ENCODE data around the gene IKBKG.
"Not testable (repeated sequence)": the region's sequence is repeated elsewhere in the genome, so short reads cannot be mapped to it uniquely, and the experiment has no call there.

The IKBKG gene

GRCh38 chrX:154547245-154548027 lies at the start of gene IKBKG:
Gene IKBKG (plus strand): TSS chrX:154547620. CDS start chrX:154552003, 4,383 bp downstream.
- H3K27me3 ChIP-seq (replicated peaks; ENCODE audit: control insufficient read depth, insufficient read depth, low read length): no peaks in the 10 kb centered on the region
- H3K36me3 ChIP-seq (ENCODE audit: control insufficient read depth, insufficient read depth, low read length, severe bottlenecking): peaks cover 10% of the 10 kb centered on the region
- H3K9me3 ChIP-seq (ENCODE audit: control insufficient read depth, low read length): peaks cover 4% of the 10 kb centered on the region
- H3K4me3 ChIP-seq (ENCODE audit: low read length): peak within 1 kb of the TSS; percentile 86
- DNase-seq (ENCODE audit: low read depth): peak; percentile 92
- peaks cover 35% of the 10 kb centered on the region for H3K4me1 ChIP-seq (ENCODE audit: control insufficient read depth, insufficient read depth, low read length)
- H3K9ac ChIP-seq (ENCODE audit: low read length): peak within 1 kb of the TSS; percentile 92

GRCh38 chrX:154501423-154501822 lies 46.0 kb upstream of the IKBKG start:
- not testable (repeated sequence) for H3K27me3 ChIP-seq (replicated peaks; ENCODE audit: control insufficient read depth, insufficient read depth, low read length); H3K4me3 ChIP-seq (ENCODE audit: low read length); H3K9me3 ChIP-seq (ENCODE audit: control insufficient read depth, low read length); DNase-seq (ENCODE audit: low read depth); H3K36me3 ChIP-seq (ENCODE audit: control insufficient read depth, insufficient read depth, low read length, severe bottlenecking); H3K9ac ChIP-seq (ENCODE audit: low read length)
- H3K4me1 ChIP-seq (ENCODE audit: control insufficient read depth, insufficient read depth, low read length): peaks cover 15% of the 10 kb centered on the region

- H3K27me3 ChIP-seq (replicated peaks; ENCODE audit: control insufficient read depth, insufficient read depth, low read length): no peaks in the 10 kb centered on the region
- H3K9ac ChIP-seq (ENCODE audit: low read length): no peak overlapping the region
- H3K9me3 ChIP-seq (ENCODE audit: control insufficient read depth, low read length): no peaks in the 10 kb centered on the region
- no peak overlapping the region for H3K4me3 ChIP-seq (ENCODE audit: low read length)
- peaks cover 16% of the 10 kb centered on the region for H3K4me1 ChIP-seq (ENCODE audit: control insufficient read depth, insufficient read depth, low read length)
- no peaks in the 10 kb centered on the region for H3K36me3 ChIP-seq (ENCODE audit: control insufficient read depth, insufficient read depth, low read length, severe bottlenecking)
- no peak for DNase-seq (ENCODE audit: low read depth)
Observed at GRCh38 chrX:154502098-154502497, 45.3 kb upstream of the IKBKG start.

- no peaks in the 10 kb centered on the region for H3K27me3 ChIP-seq (replicated peaks; ENCODE audit: control insufficient read depth, insufficient read depth, low read length)
- H3K36me3 ChIP-seq (ENCODE audit: control insufficient read depth, insufficient read depth, low read length, severe bottlenecking): no peaks in the 10 kb centered on the region
- no peak overlapping the region for H3K4me3 ChIP-seq (ENCODE audit: low read length)
- DNase-seq (ENCODE audit: low read depth): no peak
- H3K9ac ChIP-seq (ENCODE audit: low read length): no peak overlapping the region
- peaks cover 16% of the 10 kb centered on the region for H3K4me1 ChIP-seq (ENCODE audit: control insufficient read depth, insufficient read depth, low read length)
- no peaks in the 10 kb centered on the region for H3K9me3 ChIP-seq (ENCODE audit: control insufficient read depth, low read length)
Observed at GRCh38 chrX:154502989-154503388, 44.4 kb upstream of the IKBKG start.

- Histone ChIP-seq H3K4me3 (ENCODE audit: low read length) (no peak overlapping the region), H3K36me3 (ENCODE audit: control insufficient read depth, insufficient read depth, low read length, severe bottlenecking) (peaks cover 11% of the 10 kb centered on the region), H3K9me3 (ENCODE audit: control insufficient read depth, low read length) (peaks cover 7% of the 10 kb centered on the region), H3K27me3 (replicated peaks; ENCODE audit: control insufficient read depth, insufficient read depth, low read length) (no peaks in the 10 kb centered on the region), H3K4me1 (ENCODE audit: control insufficient read depth, insufficient read depth, low read length) (peaks cover 16% of the 10 kb centered on the region), H3K9ac (ENCODE audit: low read length) (peak overlapping the region; percentile 62)
- DNase-seq (ENCODE audit: low read depth): peak; percentile 39
Observed at GRCh38 chrX:154505734-154506133, 41.7 kb upstream of the IKBKG start.

GRCh38 chrX:154506483-154507332 lies 40.7 kb upstream of the IKBKG start:
- Histone ChIP-seq H3K9ac (ENCODE audit: low read length) (peak overlapping the region; percentile 62), H3K27me3 (replicated peaks; ENCODE audit: control insufficient read depth, insufficient read depth, low read length) (no peaks in the 10 kb centered on the region), H3K4me3 (ENCODE audit: low read length) (no peak overlapping the region), H3K36me3 (ENCODE audit: control insufficient read depth, insufficient read depth, low read length, severe bottlenecking) (peaks cover 11% of the 10 kb centered on the region), H3K9me3 (ENCODE audit: control insufficient read depth, low read length) (peaks cover 7% of the 10 kb centered on the region), H3K4me1 (ENCODE audit: control insufficient read depth, insufficient read depth, low read length) (peaks cover 16% of the 10 kb centered on the region)
- no peak for DNase-seq (ENCODE audit: low read depth)

- Histone ChIP-seq H3K36me3 (ENCODE audit: control insufficient read depth, insufficient read depth, low read length, severe bottlenecking) (peaks cover 11% of the 10 kb centered on the region), H3K27me3 (replicated peaks; ENCODE audit: control insufficient read depth, insufficient read depth, low read length) (no peaks in the 10 kb centered on the region), H3K9me3 (ENCODE audit: control insufficient read depth, low read length) (peaks cover 7% of the 10 kb centered on the region), H3K9ac (ENCODE audit: low read length) (no peak overlapping the region), H3K4me1 (ENCODE audit: control insufficient read depth, insufficient read depth, low read length) (peaks cover 16% of the 10 kb centered on the region), H3K4me3 (ENCODE audit: low read length) (no peak overlapping the region)
- no peak for DNase-seq (ENCODE audit: low read depth)
Observed at GRCh38 chrX:154507673-154508383, 39.6 kb upstream of the IKBKG start.

GRCh38 chrX:154508384-154508745 lies 39.1 kb upstream of the IKBKG start:
- Histone ChIP-seq H3K36me3 (ENCODE audit: control insufficient read depth, insufficient read depth, low read length, severe bottlenecking) (peaks cover 11% of the 10 kb centered on the region), H3K27me3 (replicated peaks; ENCODE audit: control insufficient read depth, insufficient read depth, low read length) (no peaks in the 10 kb centered on the region), H3K9me3 (ENCODE audit: control insufficient read depth, low read length) (peaks cover 7% of the 10 kb centered on the region), H3K4me1 (ENCODE audit: control insufficient read depth, insufficient read depth, low read length) (peaks cover 16% of the 10 kb centered on the region), H3K9ac (ENCODE audit: low read length) (no peak overlapping the region), H3K4me3 (ENCODE audit: low read length) (no peak overlapping the region)
- DNase-seq (ENCODE audit: low read depth): no peak

- H3K36me3 ChIP-seq (ENCODE audit: control insufficient read depth, insufficient read depth, low read length, severe bottlenecking): peaks cover 11% of the 10 kb centered on the region
- no peak for DNase-seq (ENCODE audit: low read depth)
- H3K9me3 ChIP-seq (ENCODE audit: control insufficient read depth, low read length): peaks cover 7% of the 10 kb centered on the region
- no peaks in the 10 kb centered on the region for H3K27me3 ChIP-seq (replicated peaks; ENCODE audit: control insufficient read depth, insufficient read depth, low read length)
- no peak overlapping the region for H3K4me3 ChIP-seq (ENCODE audit: low read length)
- H3K9ac ChIP-seq (ENCODE audit: low read length): no peak overlapping the region
- peaks cover 16% of the 10 kb centered on the region for H3K4me1 ChIP-seq (ENCODE audit: control insufficient read depth, insufficient read depth, low read length)
Observed at GRCh38 chrX:154509455-154509854, 38.0 kb upstream of the IKBKG start.

- DNase-seq (ENCODE audit: low read depth): no peak
- Histone ChIP-seq H3K9me3 (ENCODE audit: control insufficient read depth, low read length) (peaks cover 7% of the 10 kb centered on the region), H3K4me1 (ENCODE audit: control insufficient read depth, insufficient read depth, low read length) (peaks cover under 1% of the 10 kb centered on the region), H3K36me3 (ENCODE audit: control insufficient read depth, insufficient read depth, low read length, severe bottlenecking) (peaks cover 11% of the 10 kb centered on the region), H3K9ac (ENCODE audit: low read length) (no peak overlapping the region), H3K27me3 (replicated peaks; ENCODE audit: control insufficient read depth, insufficient read depth, low read length) (no peaks in the 10 kb centered on the region), H3K4me3 (ENCODE audit: low read length) (no peak overlapping the region)
Observed at GRCh38 chrX:154511761-154512160, 35.7 kb upstream of the IKBKG start.
